K562 (cell line): Measurements from ENCODE around the gene PARD3B. TPM values are rescaled to one million over a fixed set of nuclear protein-coding genes. Genes with fewer than 3 reads are reported as not detected.

ENCODE experiments used
- ATAC-seq: fragments of 200-7000 bp; cut with Tn5 transposase; 3 replicates; pipeline ENCODE4 v1.9.1; 2020; ENCODE audit warnings: moderate library complexity
- BruUV-seq: library from RNA; stranded (reverse); fragments of 400-500 nt; replicated peaks from 2 replicates; lab custom pipeline; 2021; lab: Mats Ljungman, UMichigan
- CTCF ChIA-PET: fragments of 300-600 bp; formaldehyde crosslinking; extraction: SDS; loops from one replicate; lab custom pipeline; 2021; ENCODE audit warnings: low intra/inter-chr PET ratio; lab: Yijun Ruan, JAX
- POLR2A ChIA-PET: fragments of 300-600, 350-650 bp; sonication (Branson Sonifier 250); formaldehyde crosslinking; extraction: SDS; loops from one replicate; lab custom pipeline; 2021; ENCODE audit warnings: antibody characterized with exemption, inconsistent platforms; lab: Yijun Ruan, JAX
- DNase-seq, 4 experiments: peaks; one replicate each; pipeline versions ENCODE4 v3.0.0 to v3.0.0-alpha.2; 2011 to 2018; ENCODE audit warnings: low spot score in 3 of 4, mixed read lengths in 3 of 4; ENCODE audit errors: extremely low read depth in 1 of 4
- FAIRE-seq: peaks from 2 replicates; lab custom pipeline; 2011; peaks lifted over from hg19 to GRCh38; lab: Jason Lieb, UNC
- H2AFZ ChIP-seq: 2 replicates; pipeline ENCODE4 v1.6.0; 2011; ENCODE audit warnings: low read depth, low read length, control low read depth, inconsistent platforms
- H3K27ac ChIP-seq: fragments of 200-600 bp; 3 replicates; pipeline ENCODE4 v1.8.0; 2011; ENCODE audit warnings: low read depth, mild to moderate bottlenecking, control low read depth, inconsistent platforms, low read length, moderate library complexity, mixed read lengths; ENCODE audit errors: extremely low read depth
- H3K27me3 ChIP-seq, 2 experiments: fragments of 300-600 bp in 1 of 2; 2 replicates in 1 of 2; 3 replicates in 1 of 2; pipeline versions ENCODE4 v1.6.0 to v1.8.0; 2011; ENCODE audit warnings: inconsistent platforms in 2 of 2, low read length in 2 of 2, mild to moderate bottlenecking in 1 of 2, mixed read lengths in 1 of 2, moderate library complexity in 1 of 2; ENCODE audit not compliant: control insufficient read depth in 2 of 2, insufficient read depth in 2 of 2
- H3K36me3 ChIP-seq: fragments of 300-600 bp; 3 replicates; pipeline ENCODE4 v1.8.0; 2011; ENCODE audit warnings: mild to moderate bottlenecking, low read length, inconsistent platforms; ENCODE audit not compliant: control insufficient read depth, insufficient read depth
- H3K4me1 ChIP-seq, 2 experiments: fragments of 200-600 bp in 1 of 2; replicated peaks in 1 of 2; 2 replicates in 1 of 2; 3 replicates in 1 of 2; pipeline versions ENCODE4 v1.5.1 to v1.8.0; 2011; ENCODE audit warnings: inconsistent platforms in 2 of 2, low read length in 2 of 2, mild to moderate bottlenecking in 1 of 2, mixed read lengths in 1 of 2, moderate library complexity in 1 of 2; ENCODE audit not compliant: control insufficient read depth in 2 of 2, insufficient read depth in 2 of 2
- H3K4me2 ChIP-seq: 2 replicates; pipeline ENCODE4 v1.6.1; 2011; ENCODE audit warnings: low read length, control low read depth, inconsistent platforms, mixed read lengths; ENCODE audit not compliant: insufficient read depth
- H3K4me3 ChIP-seq: fragments of 200-600 bp; sonication (generic), shearing (Covaris generic); 2 replicates; pipeline ENCODE4 v1.5.1; 2016; ENCODE audit warnings: control low read depth, inconsistent platforms
- H3K79me2 ChIP-seq: fragments of 200-600 bp; 3 replicates; pipeline ENCODE4 v1.8.0; 2011; ENCODE audit warnings: low read length, inconsistent platforms; ENCODE audit not compliant: control insufficient read depth, insufficient read depth
- H3K9ac ChIP-seq, 2 experiments: 2 replicates each; pipeline versions ENCODE4 v1.6.0 to v1.6.1; 2011; ENCODE audit warnings: low read depth in 2 of 2, low read length in 2 of 2, control low read depth in 1 of 2, inconsistent platforms in 1 of 2, mild to moderate bottlenecking in 1 of 2, mixed read lengths in 1 of 2; ENCODE audit not compliant: insufficient read depth in 1 of 2
- H3K9me1 ChIP-seq: one replicate; pipeline ENCODE4 v1.6.0; 2011; ENCODE audit warnings: inconsistent platforms, mild to moderate bottlenecking, low read length, moderate library complexity; ENCODE audit not compliant: control insufficient read depth, insufficient read depth
- H3K9me3 ChIP-seq: replicated peaks from 2 replicates; pipeline ENCODE4 v1.5.1; 2011; ENCODE audit warnings: low read depth, low read length, inconsistent platforms; ENCODE audit not compliant: control insufficient read depth, insufficient read depth
- H4K20me1 ChIP-seq: replicated peaks from 2 replicates; pipeline ENCODE4 v1.6.1; 2011; ENCODE audit warnings: low read length, inconsistent platforms, mixed read lengths; ENCODE audit not compliant: control insufficient read depth, insufficient read depth
- ARNT ChIP-seq, 2 experiments: fragments of 450-650 bp; IDR thresholded peaks; 2 replicates each; pipeline ENCODE4 v1.6.1; 2016; ENCODE audit warnings: mild to moderate bottlenecking in 1 of 2
- CLOCK ChIP-seq: fragments of 250-450 bp; sonication (Bioruptor Pico); IDR thresholded peaks from 2 replicates; pipeline ENCODE4 v1.4.0; 2020; ENCODE audit warnings: mild to moderate bottlenecking, moderate library complexity, borderline replicate concordance
- EHMT2 ChIP-seq: fragments of 450-650 bp; IDR thresholded peaks from 2 replicates; pipeline ENCODE4 v1.6.1; 2018; ENCODE audit warnings: antibody characterized with exemption
- EP300 ChIP-seq: IDR thresholded peaks from 2 replicates; pipeline ENCODE4 v1.6.1; 2012; ENCODE audit warnings: low read length, improper control_type of control experiment
- ESRRA ChIP-seq: fragments of 450-650 bp; IDR thresholded peaks from 2 replicates; pipeline ENCODE4 v1.6.1; 2014; ENCODE audit warnings: low read depth, mild to moderate bottlenecking, moderate library complexity, borderline replicate concordance
- HSF4 ChIP-seq: fragments of 250-450 bp; sonication (Bioruptor Pico); IDR thresholded peaks from 2 replicates; pipeline ENCODE4 v2.1.2; 2022; ENCODE audit warnings: mild to moderate bottlenecking, moderate library complexity, borderline replicate concordance
- MCM2 ChIP-seq: fragments of 450-650 bp; IDR thresholded peaks from 2 replicates; pipeline ENCODE4 v1.6.1; 2017; ENCODE audit warnings: low read depth, mild to moderate bottlenecking
- MCM5 ChIP-seq: fragments of 450-650 bp; IDR thresholded peaks from 2 replicates; pipeline ENCODE4 v1.6.1; 2016; ENCODE audit warnings: low read depth
- PKNOX1 ChIP-seq: fragments of 450-650 bp; IDR thresholded peaks from 2 replicates; pipeline ENCODE4 v1.6.1; 2016
- RAD51 ChIP-seq: fragments of 450-650 bp; IDR thresholded peaks from 2 replicates; pipeline ENCODE4 v1.7.1; 2016; ENCODE audit warnings: low read depth, mild to moderate bottlenecking, borderline replicate concordance
- STAT5A ChIP-seq: IDR thresholded peaks from 2 replicates; pipeline ENCODE4 v1.6.1; 2012; ENCODE audit warnings: low read length, inconsistent platforms, borderline replicate concordance
- TGIF2 ChIP-seq: sonication (generic); formaldehyde crosslinking; IDR thresholded peaks from 2 replicates; pipeline ENCODE4 v1.8.1; 2022; ENCODE audit warnings: mild to moderate bottlenecking, missing genetic modification reagents, moderate library complexity
- THAP7 ChIP-seq: fragments of 250-450 bp; sonication (Bioruptor Pico); IDR thresholded peaks from 2 replicates; pipeline ENCODE4 v1.5.0; 2021
- ZFP1 ChIP-seq: fragments of 450-650 bp; formaldehyde crosslinking; IDR thresholded peaks from 2 replicates; pipeline ENCODE4 v1.4.0; 2020; ENCODE audit warnings: mild to moderate bottlenecking, mixed read lengths
- WGBS: fragments of 100-300 bp; shearing (Covaris generic); methylation state at CpG from one replicate; pipeline ENCODE4 v1.1.6; 2016; ENCODE audit warnings: low coverage, mixed read lengths; ENCODE audit not compliant: insufficient coverage; ENCODE audit errors: missing lambda C conversion rate; 5-methylcytosine and 5-hydroxymethylcytosine counted together
- in situ Hi-C: fragments of 300-500 bp; cut with MboI; formaldehyde crosslinking; loops from 4 replicates; pipeline ENCODE4 v1.15.0; 2018; ENCODE audit warnings: inconsistent platforms, mixed read lengths
- intact Hi-C: fragments of 100-400 bp; cut with micrococcal nuclease; formaldehyde crosslinking; loops from 2 replicates; pipeline ENCODE4 v1.14.2; 2022
- polyA plus RNA-seq, 8 experiments: library from polyadenylated mRNA; depleted of rRNA in 4 of 8; stranded (reverse) in 5 of 8; unstranded in 3 of 8; fragments of >200 nt; fragmentation: Nextera tagmentation in 2 of 8; fragmentation: Illumina TruSeq in 1 of 8; extraction: Ambion mirVana in 2 of 8; extraction: Trizol in 1 of 8; gene quantifications; 2 replicates each; pipeline versions ENCODE4 v1.2.1 to v1.2.3, GENCODE V29; 2011 to 2014; ENCODE audit warnings: inconsistent platforms in 1 of 8, missing spikeins in 1 of 8
- total RNA-seq, 7 experiments: library from RNA; depleted of rRNA in 6 of 7; stranded (reverse); fragments of >200 nt in 6 of 7; fragmentation: Illumina TruSeq in 2 of 7; extraction: Trizol in 2 of 7; gene quantifications; 2 replicates each; pipeline versions ENCODE4 v1.2.1 to v1.2.3, GENCODE V29; 2011 to 2021; ENCODE audit warnings: low replicate concordance in 1 of 7

The PARD3B gene
- total and polyA plus RNA-seq, 9 of the 15 experiments (the other 6 are each of a cell fraction or from before 2014, with no cell fraction given), result 0.15 to 3.0 (median 1.1) TPM

GRCh38 chr2:204971206-204971907, 426.1 kb downstream of the PARD3B start:
- H3K9ac ChIP-seq, result no peak overlapping the region
- H3K9me1 ChIP-seq, result no peaks in the 10 kb centered on the region
- no peaks in the 10 kb centered on the region for H3K9me3 ChIP-seq
- ChIA-PET CTCF (no interaction called here), POLR2A (no interaction called here)
- no peaks in the 10 kb centered on the region for H3K36me3 ChIP-seq
- no TSS peak for BruUV-seq
- no peak overlapping the region for H2AFZ ChIP-seq
- FAIRE-seq (no peak), DNase-seq (no peak), ATAC-seq (no peak)
- WGBS, result 38% methylated on average over 2 of the region's 2 CpGs
- no peaks in the 10 kb centered on the region for H3K4me1 ChIP-seq
- H3K79me2 ChIP-seq, result no peaks in the 10 kb centered on the region
- TF ChIP-seq EHMT2 (no peak), ARNT (IDR thresholded peaks at IDR 0.05) (no peak), EP300 (no peak), HSF4 (CRISPR knock-in tag) (no peak), PKNOX1 (no peak), RAD51 (no peak), STAT5A (no peak), THAP7 (CRISPR knock-in tag) (no peak), CLOCK (no peak), MCM5 (no peak), TGIF2 (CRISPR knock-in tag) (no peak), ESRRA (no peak), ZFP1 (CRISPR knock-in tag) (no peak), MCM2 (no peak)
- H3K27me3 ChIP-seq, result no peaks in the 10 kb centered on the region
- H3K4me3 ChIP-seq, result no peak overlapping the region
- H4K20me1 ChIP-seq, result no peaks in the 10 kb centered on the region
- intact Hi-C loops (no loop called here), in situ Hi-C loops (no loop called here)
- no peak overlapping the region for H3K27ac ChIP-seq
- no peak overlapping the region for H3K4me2 ChIP-seq
